Inferior parietal cortex (tissue), 1 donor: Measurements from ENCODE around the gene PDCD6IP.
"Not testable (repeated sequence)": the region's sequence is repeated elsewhere in the genome, so short reads cannot be mapped to it uniquely, and the experiment has no call there.

Experiments used
- DNase-seq: peaks from one replicate; pipeline ENCODE4 v3.0.0-alpha.2; 2016; ENCODE audit errors: extremely low spot score

PDCD6IP gene

GRCh38 chr3:33792167-33792892 lies 6.1 kb upstream of the PDCD6IP start:
- no peak for DNase-seq

DNA sequence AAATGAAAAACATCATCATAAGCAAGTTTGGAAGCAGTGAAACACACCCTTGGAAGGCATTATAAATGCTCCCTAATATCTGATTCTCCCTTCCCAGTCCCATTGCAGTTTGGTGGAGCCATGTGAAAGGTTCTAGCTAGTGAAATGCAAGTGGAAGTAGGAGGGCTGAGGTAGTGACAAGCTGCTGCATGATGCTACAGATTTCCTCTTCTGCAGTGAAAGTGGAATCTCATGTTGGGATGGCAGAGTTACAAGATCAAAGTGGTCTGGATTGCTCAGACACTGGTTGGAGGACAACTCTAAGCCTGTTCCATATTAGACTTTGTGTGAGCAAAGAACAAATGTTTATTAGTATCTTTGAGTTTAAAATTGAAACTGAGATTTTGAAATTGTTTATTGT lies 3.3 kb upstream of the PDCD6IP start:
- no peak for DNase-seq

- DNase-seq: no peak
Measured at GRCh38 chr3:33795856-33796536, 2.4 kb upstream of the PDCD6IP start.

DNA sequence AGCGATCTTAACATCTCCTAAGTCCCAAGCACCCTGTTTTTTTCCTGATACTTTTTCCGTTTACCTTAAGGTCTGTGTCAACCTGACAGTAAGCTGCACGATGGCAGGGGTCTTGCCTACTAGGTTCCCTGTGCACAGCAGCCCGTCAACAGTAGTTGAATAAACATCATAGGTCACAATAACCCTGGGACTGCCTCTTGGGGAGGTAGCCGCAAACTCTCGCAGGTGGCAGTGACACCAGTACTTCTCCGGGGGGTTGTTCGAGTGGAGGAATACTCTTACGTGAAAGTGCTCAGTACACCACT lies 365 bp upstream of the PDCD6IP start:
- DNase-seq: no peak

DNA sequence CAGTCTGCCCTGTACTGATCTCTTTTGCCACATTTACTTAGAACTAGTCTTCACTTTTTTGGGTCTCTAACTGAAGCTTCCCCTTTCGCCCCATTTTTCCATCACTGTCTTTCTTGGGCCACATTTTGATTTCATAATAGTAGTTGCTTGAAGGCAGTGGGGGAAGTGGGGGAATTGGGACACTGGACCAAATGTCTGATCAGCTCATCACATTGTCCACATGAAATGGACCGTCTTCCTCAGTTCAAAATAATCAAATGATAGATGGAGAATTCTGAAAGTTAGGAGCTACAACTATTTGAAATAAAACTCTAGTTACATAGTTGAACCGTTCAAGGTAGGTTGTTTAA lies 747 bp downstream of the PDCD6IP start:
- DNase-seq: no peak

- DNase-seq: no peak
Measured at GRCh38 chr3:33803252-33803651, 4.8 kb downstream of the PDCD6IP start.

DNA sequence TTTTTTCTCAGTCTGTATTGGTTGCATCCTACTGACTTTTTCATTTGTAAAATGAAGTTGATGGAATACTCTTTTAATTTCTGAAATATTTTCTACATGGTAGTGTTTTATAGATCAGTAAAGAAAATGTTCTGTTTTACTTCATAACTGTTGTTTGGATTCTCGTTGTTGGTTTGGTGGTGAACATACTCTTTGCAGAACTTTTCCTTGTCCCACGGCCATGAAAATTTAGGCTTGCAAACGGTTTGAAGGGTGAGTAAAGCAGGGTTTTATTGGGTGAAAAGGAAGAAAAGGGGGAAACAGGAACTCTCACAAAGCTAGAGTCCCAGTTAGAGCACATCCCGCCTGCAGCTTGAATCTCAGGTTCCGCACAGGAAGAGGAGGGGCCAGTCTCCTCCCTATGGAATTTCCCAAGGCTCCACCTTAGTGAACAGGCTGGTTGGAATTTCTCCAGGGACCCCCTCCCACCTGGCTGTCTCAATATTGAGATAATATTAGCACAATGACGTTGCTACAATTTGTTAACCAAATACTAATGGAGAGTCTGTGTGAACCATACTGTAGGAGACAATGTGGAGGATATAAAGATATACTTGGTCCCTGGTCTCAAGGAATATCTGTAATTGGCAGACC lies 5.6 kb downstream of the PDCD6IP start:
- DNase-seq: no peak

DNA sequence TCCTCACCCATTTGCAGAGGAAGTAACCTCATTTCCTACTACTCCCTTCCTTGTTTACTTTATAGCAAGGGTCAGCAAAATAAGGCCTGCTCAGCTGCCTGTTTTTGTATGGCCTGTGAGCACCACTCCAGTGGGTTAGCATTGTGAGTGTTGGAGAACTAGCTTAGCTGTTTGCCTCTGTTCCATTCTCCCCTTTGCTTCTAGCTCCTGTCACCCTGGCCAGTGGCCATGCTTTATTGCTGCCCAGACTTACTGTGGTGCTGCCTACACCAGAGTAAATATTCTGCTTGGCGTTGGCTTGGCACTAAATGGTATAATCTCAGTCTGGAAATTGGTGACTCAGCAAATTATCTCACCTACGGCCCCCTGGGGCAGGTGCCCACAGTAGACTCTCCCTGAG lies 8.8 kb downstream of the PDCD6IP start:
- no peak for DNase-seq

GRCh38 chr3:33808559-33808958 lies 10.1 kb downstream of the PDCD6IP start:
- no peak for DNase-seq

DNA sequence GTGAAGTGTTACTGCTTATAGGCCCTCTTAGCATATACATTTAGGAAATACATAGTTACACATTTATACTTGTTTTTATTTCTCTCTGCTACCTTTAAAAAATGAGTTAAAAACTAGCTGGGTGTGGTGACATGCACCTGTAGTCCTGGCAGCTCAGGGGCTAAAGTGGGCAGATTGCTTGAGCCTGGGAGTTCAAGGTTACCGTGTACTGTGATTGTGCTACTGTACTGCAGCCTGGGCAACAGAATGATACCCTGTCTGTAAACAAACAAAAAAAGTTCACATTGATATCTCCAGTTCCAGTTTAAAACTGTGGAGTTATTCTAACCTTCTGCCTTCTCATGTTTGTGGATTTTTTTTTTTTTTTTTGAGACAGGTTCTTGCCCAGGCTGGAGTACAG lies 12.1 kb downstream of the PDCD6IP start:
- no peak for DNase-seq

DNA sequence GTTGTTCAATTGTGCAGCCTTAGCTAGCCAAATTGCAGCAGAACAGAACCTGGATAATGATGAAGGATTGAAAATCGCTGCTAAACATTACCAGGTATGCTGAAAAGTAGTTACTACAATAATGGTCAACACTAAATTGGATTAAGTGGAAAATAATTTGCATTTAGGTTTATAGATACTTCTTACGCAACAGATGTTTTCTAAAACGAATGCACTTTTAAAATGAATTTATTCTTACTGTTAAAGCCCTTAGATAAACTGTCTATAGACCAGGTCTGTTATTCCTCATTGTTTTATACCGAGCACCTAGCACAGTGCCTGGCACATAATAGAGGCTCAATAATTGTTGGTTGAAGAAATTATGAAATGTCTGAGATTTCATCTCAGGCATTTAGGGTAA lies 23.6 kb downstream of the PDCD6IP start:
- DNase-seq: no peak

DNA sequence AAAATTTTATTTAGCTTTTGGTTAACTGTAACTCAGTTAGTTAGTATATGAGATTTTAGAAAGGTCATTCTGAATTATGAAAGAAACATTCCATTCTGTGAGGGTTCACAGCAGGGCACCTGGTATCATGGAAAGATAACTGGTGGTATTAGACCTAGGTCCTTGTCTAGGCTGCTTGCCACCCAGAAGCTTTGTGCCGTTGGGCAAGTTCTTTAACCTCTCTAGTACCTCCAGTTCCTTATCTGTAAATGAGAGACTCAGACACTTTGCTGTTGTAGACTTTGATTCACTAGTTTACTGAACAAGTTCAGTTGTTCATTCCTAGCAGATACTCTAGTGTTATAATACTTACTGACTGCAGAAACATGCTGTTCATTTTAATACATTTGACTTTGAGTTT lies 25.4 kb downstream of the PDCD6IP start:
- no peak for DNase-seq

DNA sequence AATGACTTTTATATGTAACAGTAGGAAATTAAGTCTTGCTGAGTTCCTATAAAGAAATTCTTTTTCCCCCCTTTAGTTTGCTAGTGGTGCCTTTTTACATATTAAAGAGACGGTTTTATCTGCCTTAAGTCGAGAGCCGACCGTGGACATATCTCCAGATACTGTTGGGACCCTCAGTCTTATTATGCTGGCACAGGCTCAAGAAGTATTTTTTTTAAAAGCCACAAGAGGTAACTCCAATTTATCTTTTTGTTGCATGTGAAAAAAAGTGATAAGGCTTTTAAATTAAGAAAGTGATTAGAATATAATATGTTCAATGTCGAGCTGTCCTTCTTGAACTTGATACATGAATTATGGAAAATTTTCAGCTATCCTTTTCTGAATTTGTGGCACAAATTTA lies 26.7 kb downstream of the PDCD6IP start:
- no peak for DNase-seq

DNA sequence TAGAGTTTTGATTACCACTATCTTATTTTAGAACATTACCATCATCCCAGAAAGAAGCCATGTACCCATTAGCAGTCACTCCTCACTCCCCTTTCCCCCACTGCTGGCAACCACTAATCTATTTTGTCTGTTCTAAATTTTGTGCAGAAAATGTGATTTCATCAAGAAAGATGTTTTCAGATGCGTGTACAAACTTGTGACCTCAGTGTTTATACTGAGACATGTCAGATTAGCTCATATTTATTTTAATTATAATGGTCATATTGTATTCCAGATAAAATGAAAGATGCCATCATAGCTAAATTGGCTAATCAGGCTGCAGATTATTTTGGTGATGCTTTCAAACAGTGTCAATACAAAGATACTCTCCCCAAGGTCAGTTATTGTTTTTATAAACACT lies 27.8 kb downstream of the PDCD6IP start:
- no peak for DNase-seq

GRCh38 chr3:33826688-33827087 lies 28.3 kb downstream of the PDCD6IP start:
- no peak for DNase-seq

DNA sequence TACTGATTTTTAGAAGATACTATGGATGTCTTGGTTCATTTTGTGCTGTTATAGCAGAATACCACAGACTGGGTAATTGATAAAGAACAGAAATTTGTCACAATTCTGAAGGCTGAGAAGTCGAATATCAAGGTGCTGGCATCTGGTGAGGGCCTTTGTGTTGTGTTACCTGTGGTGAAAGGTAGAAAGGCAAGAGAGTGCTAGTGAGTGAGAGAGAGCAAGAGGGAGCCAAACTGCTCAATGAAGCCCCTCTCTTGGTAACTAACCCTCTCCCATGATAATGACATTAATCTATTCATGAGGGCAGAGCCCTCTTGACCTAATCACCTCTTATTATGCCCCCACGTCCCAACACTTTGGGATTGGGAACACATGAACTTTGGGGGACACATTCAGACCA lies 31.3 kb downstream of the PDCD6IP start:
- DNase-seq: no peak

DNA sequence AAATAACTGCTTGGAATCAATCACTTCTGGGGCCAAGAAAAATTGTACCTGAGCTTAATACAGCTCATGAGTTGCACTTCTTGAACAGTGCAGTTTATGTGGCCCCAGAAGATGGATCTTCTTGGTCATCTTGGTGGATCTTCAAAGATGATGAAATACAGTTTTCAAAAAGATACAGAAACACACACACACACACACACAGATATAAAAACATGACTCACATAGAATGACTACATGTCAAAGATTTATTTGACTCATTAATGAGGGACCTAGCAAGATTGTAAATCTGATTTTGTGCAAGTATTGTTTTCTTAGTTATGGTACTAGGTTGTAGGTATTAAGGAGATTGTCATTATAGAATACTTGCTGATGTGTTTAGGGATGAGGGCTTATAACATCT lies 32.6 kb downstream of the PDCD6IP start:
- no peak for DNase-seq

GRCh38 chr3:33833408-33834095 lies 35.1 kb downstream of the PDCD6IP start:
- DNase-seq: no peak

DNA sequence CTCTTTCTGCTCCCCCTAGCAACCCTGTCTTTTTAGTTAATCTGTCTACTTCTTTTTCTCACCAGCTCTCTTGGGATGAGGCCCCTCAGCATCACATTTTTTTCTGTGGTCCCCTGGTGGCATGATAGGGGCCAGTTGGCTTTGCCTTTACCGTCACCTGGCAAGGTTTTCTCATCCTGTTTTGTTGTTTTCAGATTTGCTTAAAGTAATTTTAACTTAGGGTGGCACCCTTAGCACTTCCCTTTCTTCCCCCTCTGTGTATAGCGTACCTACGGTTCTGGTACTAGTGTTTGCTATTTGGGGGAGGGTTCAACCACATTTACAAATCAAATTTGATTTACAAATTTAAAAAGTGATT lies 35.6 kb downstream of the PDCD6IP start:
- no peak for DNase-seq

- not testable (repeated sequence) for DNase-seq
Measured at GRCh38 chr3:33837182-33837581, 38.8 kb downstream of the PDCD6IP start.

DNA sequence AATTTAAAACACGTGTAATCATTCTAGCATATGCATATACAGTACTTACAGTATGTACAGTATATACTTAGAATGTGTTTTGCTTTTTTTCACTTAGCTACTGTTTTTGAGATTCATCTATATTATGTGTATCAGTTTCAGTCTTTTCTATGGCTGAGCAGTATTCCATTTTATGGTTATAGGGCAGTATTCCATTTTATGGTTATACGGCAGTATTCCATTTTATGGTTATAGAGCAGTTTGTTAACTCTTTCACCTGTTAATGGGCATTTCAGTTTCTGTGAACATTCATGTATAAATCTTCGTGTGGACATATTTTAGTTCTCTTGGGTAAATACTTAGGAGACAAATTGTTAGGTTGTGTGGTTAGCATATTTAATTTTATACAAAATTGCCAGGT lies 40.9 kb downstream of the PDCD6IP start:
- no peak for DNase-seq

DNA sequence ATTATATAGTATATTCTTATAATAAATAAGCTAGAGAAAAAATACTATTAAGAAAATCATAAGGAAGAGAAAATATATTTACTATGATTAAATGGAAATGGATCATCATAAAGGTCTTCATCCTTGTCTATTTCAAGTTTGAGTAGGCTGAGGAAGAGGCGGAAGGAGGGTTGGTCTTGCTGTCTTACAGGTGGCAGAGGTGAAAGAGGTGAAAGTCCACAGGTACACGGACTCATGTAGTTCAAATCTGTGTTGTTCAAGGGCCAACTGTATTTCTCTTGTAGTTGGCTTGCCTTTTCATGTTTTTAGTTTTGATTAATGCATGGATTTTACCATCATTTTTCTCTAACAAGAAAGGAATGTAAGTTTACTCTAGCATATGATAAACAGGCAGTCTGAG lies 41.7 kb downstream of the PDCD6IP start:
- DNase-seq: no peak
